Measurements from ENCODE around the gene OR52E8.

GRCh38 chr11:5878564-5878963 is 21.1 kb upstream of the OR52E8 start:
- TF ChIP-seq CTCF (conservative IDR thresholded peaks at IDR 0.05; ENCODE audit: low read length) (no peak), EZH2phosphoT487 (IDR thresholded peaks at IDR 0.05; ENCODE audit: borderline replicate concordance, low read depth, low read length) (no peak)

Data from OCI-LY7 (cell line).